ENCODE data around the gene FBXW9.

GRCh38 chr19:12733369-12734214 is 37.2 kb upstream of the FBXW9 start:
- TF ChIP-seq RAD21 (IDR thresholded peaks at IDR 0.05; ENCODE audit: low read depth), result no peak
- TF ChIP-seq FOXM1 (IDR thresholded peaks at IDR 0.05; ENCODE audit: borderline replicate concordance, low read depth), result no peak
